Right ventricle myocardium inferior (tissue), 1 donor: ENCODE measurements around the gene MMUT. TPM values are rescaled to one million over a fixed set of nuclear protein-coding genes. Genes with fewer than 3 reads are reported as not detected.
"Not testable (repeated sequence)": the region's sequence is repeated elsewhere in the genome, so short reads cannot be mapped to it uniquely, and the experiment has no call there.

Experiments
- ATAC-seq: fragments of 200-7000 bp; cut with Tn5 transposase; one replicate; pipeline ENCODE4 v1.9.1; 2020; ENCODE audit warnings: mild to moderate bottlenecking, moderate library complexity
- DNase-seq: peaks from one replicate; pipeline ENCODE4 v3.0.0; 2021; ENCODE audit errors: missing footprints
- intact Hi-C: fragments of 100-400 bp; cut with DNase I; formaldehyde crosslinking; loops from one replicate; pipeline ENCODE4 v1.11.0; 2022
- long read RNA-seq: library from polyadenylated mRNA; unstranded; transcript quantifications from one replicate; pipeline ENCODE4 v2.0.0, GENCODE V29; 2021
- total RNA-seq: library from RNA; stranded (reverse); fragmentation: NEBNext Ultra II Directional; extraction: Animal tissue kit (Norgen Biotek cat#: 25700); gene quantifications from one replicate; pipeline ENCODE4 v1.2.1, GENCODE V29; 2021
- donor health status: DM: no; HTN: yes; CAD: no; lungs with severe emphysema.

The MMUT gene
- total RNA-seq: 32.7 TPM
- long read RNA-seq, transcript MUT-201 (13 exons, 3,749 nt): major isoform, 46 of 62 reads
- long read RNA-seq, partial matches to known transcripts: 4 of 62 reads
- long read RNA-seq, other reads (novel, unspliced or antisense): 12 of 62 reads

- intact Hi-C loops: no loop called here
- DNase-seq: peak; percentile 95
- ATAC-seq: peak; percentile 100
These were observed at the start of gene MMUT, which contains the start of gene CENPQ for GRCh38 chr6:49462927-49463611. Gene MMUT, minus strand, starts transcription at chr6:49463253. Its CDS starts 3,787 bp downstream, at chr6:49459466. Gene CENPQ, plus strand, starts transcription at chr6:49463370. Its CDS starts 6,807 bp downstream, at chr6:49470177.

- intact Hi-C loops: no loop called here
- ATAC-seq (no peak), DNase-seq (no peak)
These were observed 46.3 kb upstream of the MMUT start for GRCh38 chr6:49509342-49509741.

- DNase-seq: no peak
- intact Hi-C loops: no loop called here
- ATAC-seq: no peak
These were observed 43.6 kb upstream of the MMUT start for GRCh38 chr6:49506569-49507111.

GRCh38 chr6:49504666-49505065 is 41.6 kb upstream of the MMUT start:
- DNase-seq (no peak), ATAC-seq (no peak)
- intact Hi-C loops: no loop called here

- no peak for DNase-seq
- ATAC-seq: no peak
- intact Hi-C loops: no loop called here
These were observed 36.6 kb upstream of the MMUT start, which contains the start of gene GLYATL3 for GRCh38 chr6:49499623-49500022. Gene GLYATL3, plus strand, starts transcription at chr6:49499923. Its CDS starts 12,068 bp downstream, at chr6:49511991.

- DNase-seq (no peak), ATAC-seq (no peak)
- intact Hi-C loops: no loop called here
These were observed 36.1 kb upstream of the MMUT start for GRCh38 chr6:49499126-49499525.

GRCh38 chr6:49497304-49497703 is 34.3 kb upstream of the MMUT start:
- no peak for DNase-seq
- intact Hi-C loops: no loop called here
- ATAC-seq: no peak

GRCh38 chr6:49490633-49491032 is 27.6 kb upstream of the MMUT start:
- no peak for DNase-seq
- intact Hi-C loops: no loop called here
- ATAC-seq: no peak

- DNase-seq, intact Hi-C loops, ATAC-seq: not testable (repeated sequence)
These were observed 20.3 kb upstream of the MMUT start for GRCh38 chr6:49483380-49483779.

GRCh38 chr6:49481846-49482245 is 18.8 kb upstream of the MMUT start:
- intact Hi-C loops, ATAC-seq, DNase-seq: not testable (repeated sequence)

- DNase-seq (no peak), ATAC-seq (no peak)
- intact Hi-C loops: no loop called here
These were observed 16.4 kb upstream of the MMUT start for GRCh38 chr6:49479308-49479970.

- DNase-seq, ATAC-seq, intact Hi-C loops: not testable (repeated sequence)
These were observed 13.5 kb upstream of the MMUT start for GRCh38 chr6:49476564-49476963.

- ATAC-seq: no peak
- no peak for DNase-seq
- intact Hi-C loops: no loop called here
These were observed 5.0 kb upstream of the MMUT start for GRCh38 chr6:49468042-49468441.

GRCh38 chr6:49464691-49465090 is 1.6 kb upstream of the MMUT start:
- intact Hi-C loops: no loop called here
- DNase-seq (no peak), ATAC-seq (no peak)

- DNase-seq: no peak
- intact Hi-C loops: no loop called here
- ATAC-seq: no peak
These were observed 537 bp upstream of the MMUT start for GRCh38 chr6:49463612-49463967.

GRCh38 chr6:49462599-49462926 is 490 bp downstream of the MMUT start:
- ATAC-seq (no peak), DNase-seq (no peak)
- intact Hi-C loops: no loop called here

- ATAC-seq (no peak), DNase-seq (no peak)
- intact Hi-C loops: no loop called here
These were observed 982 bp downstream of the MMUT start for GRCh38 chr6:49462071-49462470.

GRCh38 chr6:49457771-49458170 is 5.3 kb downstream of the MMUT start:
- ATAC-seq: no peak
- intact Hi-C loops: no loop called here
- DNase-seq: no peak

GRCh38 chr6:49454787-49455709 is 8.0 kb downstream of the MMUT start:
- intact Hi-C loops: no loop called here
- DNase-seq (no peak), ATAC-seq (no peak)
